Lower leg skin (tissue), 3 donors: ENCODE results near the gene KCNJ11.

Source experiments
- POLR2A ChIP-seq, 2 donors: fragments of 450-650 bp; IDR thresholded peaks; one replicate each; pipeline ENCODE4 v1.6.1; 2016 to 2017; ENCODE audit warnings: antibody characterized with exemption in 2 of 2, mild to moderate bottlenecking in 1 of 2, moderate library complexity in 1 of 2
- TF ChIP-seq, protein P1 (sequence below), 3 donors: fragments of 450-650 bp; IDR thresholded peaks; one replicate each; pipeline ENCODE4 v1.5.1; 2016; ENCODE audit warnings: antibody characterized with exemption in 3 of 3, mild to moderate bottlenecking in 3 of 3, moderate library complexity in 2 of 3

DNA sequence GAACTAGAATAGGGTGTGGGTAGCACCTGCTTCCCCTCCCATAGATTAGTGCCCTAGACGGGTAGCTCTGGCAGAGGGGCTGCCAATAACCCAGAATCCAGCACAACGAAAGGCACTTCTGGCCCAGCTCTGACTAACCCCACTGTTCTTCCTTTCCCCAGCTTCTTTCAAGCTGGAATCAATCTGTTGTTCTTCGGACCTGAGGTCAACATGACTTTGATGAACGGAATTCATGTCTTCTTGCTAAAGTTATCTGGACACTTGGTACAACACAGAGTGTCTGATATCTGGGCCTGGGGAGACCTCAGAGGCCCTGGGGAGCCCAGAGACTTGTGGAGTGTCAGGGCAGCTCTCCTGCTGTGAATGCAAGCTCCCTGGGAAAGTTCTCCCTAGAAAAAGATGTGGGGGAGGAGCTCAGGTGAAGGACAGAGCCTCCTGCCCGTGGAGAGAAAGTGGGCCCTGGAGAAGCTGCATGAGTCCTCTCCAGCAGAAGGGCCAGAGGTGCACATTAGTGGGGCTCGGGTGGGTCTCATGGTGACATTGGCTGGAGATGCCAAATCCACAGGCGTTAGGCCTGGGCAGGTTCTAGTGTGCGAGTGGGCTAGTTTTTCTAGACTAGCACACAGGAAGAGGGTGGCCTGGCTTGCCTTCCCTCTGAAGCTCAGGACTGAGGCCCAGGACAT lies 6.3 kb downstream of the KCNJ11 start:
- TF ChIP-seq, protein P1, sequence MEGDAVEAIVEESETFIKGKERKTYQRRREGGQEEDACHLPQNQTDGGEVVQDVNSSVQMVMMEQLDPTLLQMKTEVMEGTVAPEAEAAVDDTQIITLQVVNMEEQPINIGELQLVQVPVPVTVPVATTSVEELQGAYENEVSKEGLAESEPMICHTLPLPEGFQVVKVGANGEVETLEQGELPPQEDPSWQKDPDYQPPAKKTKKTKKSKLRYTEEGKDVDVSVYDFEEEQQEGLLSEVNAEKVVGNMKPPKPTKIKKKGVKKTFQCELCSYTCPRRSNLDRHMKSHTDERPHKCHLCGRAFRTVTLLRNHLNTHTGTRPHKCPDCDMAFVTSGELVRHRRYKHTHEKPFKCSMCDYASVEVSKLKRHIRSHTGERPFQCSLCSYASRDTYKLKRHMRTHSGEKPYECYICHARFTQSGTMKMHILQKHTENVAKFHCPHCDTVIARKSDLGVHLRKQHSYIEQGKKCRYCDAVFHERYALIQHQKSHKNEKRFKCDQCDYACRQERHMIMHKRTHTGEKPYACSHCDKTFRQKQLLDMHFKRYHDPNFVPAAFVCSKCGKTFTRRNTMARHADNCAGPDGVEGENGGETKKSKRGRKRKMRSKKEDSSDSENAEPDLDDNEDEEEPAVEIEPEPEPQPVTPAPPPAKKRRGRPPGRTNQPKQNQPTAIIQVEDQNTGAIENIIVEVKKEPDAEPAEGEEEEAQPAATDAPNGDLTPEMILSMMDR (IDR thresholded peaks at IDR 0.05) = no peak
- no peak for TF ChIP-seq POLR2A (IDR thresholded peaks at IDR 0.05)
